Osteoblast (primary cell): ENCODE data around the gene ATP8A1. TPM values are rescaled to one million over a fixed set of nuclear protein-coding genes. Genes with fewer than 3 reads are reported as not detected.

Experiments used
- DNase-seq: peaks from one replicate; pipeline ENCODE4 v3.0.0; 2011; ENCODE audit warnings: low spot score, mixed read lengths; ENCODE audit not compliant: insufficient read length; ENCODE audit errors: missing footprints
- H2AFZ ChIP-seq: 2 replicates; pipeline ENCODE4 v1.6.0; 2011; ENCODE audit warnings: mild to moderate bottlenecking, low read length
- H3K27ac ChIP-seq: 2 replicates; pipeline ENCODE4 v1.5.1; 2011; ENCODE audit warnings: mild to moderate bottlenecking, low read depth, low read length, moderate library complexity
- H3K27me3 ChIP-seq: 2 replicates; pipeline ENCODE4 v1.6.0; 2012; ENCODE audit warnings: mild to moderate bottlenecking, control low read depth, inconsistent platforms, low read length, moderate library complexity; ENCODE audit not compliant: insufficient read depth
- H3K36me3 ChIP-seq: 2 replicates; pipeline ENCODE4 v1.5.1; 2011; ENCODE audit warnings: mild to moderate bottlenecking, low read length, control low read depth, moderate library complexity; ENCODE audit not compliant: insufficient read depth
- H3K4me1 ChIP-seq: 2 replicates; pipeline ENCODE4 v1.5.1; 2011; ENCODE audit warnings: mild to moderate bottlenecking, low read length, control low read depth, moderate library complexity; ENCODE audit not compliant: insufficient read depth
- H3K4me2 ChIP-seq: 2 replicates; pipeline ENCODE4 v1.6.0; 2011; ENCODE audit warnings: mild to moderate bottlenecking, low read length; ENCODE audit not compliant: insufficient read depth
- H3K4me3 ChIP-seq: fragments of 200-600 bp; sonication (generic); 3 replicates; pipeline ENCODE4 v1.5.1; 2012; ENCODE audit warnings: mild to moderate bottlenecking, low read length, inconsistent platforms; ENCODE audit not compliant: insufficient read depth
- H3K79me2 ChIP-seq: 2 replicates; pipeline ENCODE4 v1.6.0; 2012; ENCODE audit warnings: mild to moderate bottlenecking, low read length, control low read depth, inconsistent platforms; ENCODE audit not compliant: insufficient read depth
- H3K9me3 ChIP-seq: 2 replicates; pipeline ENCODE4 v1.5.1; 2011; ENCODE audit warnings: low read depth, low read length, control low read depth
- H4K20me1 ChIP-seq: 2 replicates; pipeline ENCODE4 v1.6.0; 2012; ENCODE audit warnings: mild to moderate bottlenecking, low read length, control low read depth; ENCODE audit not compliant: insufficient read depth
- total RNA-seq: library from RNA; depleted of rRNA; stranded (reverse); fragments of >200 nt; gene quantifications from 2 replicates; pipeline ENCODE4 v1.2.3, GENCODE V29; 2012
- TF ChIP-seq, protein P1 (sequence below): IDR thresholded peaks from 2 replicates; pipeline ENCODE4 v1.5.1; 2011; ENCODE audit warnings: mild to moderate bottlenecking, low read depth, low read length, moderate library complexity; ENCODE audit errors: extremely low read depth

Gene ATP8A1
- total RNA-seq, 1 donor: 2.5 TPM

DNA sequence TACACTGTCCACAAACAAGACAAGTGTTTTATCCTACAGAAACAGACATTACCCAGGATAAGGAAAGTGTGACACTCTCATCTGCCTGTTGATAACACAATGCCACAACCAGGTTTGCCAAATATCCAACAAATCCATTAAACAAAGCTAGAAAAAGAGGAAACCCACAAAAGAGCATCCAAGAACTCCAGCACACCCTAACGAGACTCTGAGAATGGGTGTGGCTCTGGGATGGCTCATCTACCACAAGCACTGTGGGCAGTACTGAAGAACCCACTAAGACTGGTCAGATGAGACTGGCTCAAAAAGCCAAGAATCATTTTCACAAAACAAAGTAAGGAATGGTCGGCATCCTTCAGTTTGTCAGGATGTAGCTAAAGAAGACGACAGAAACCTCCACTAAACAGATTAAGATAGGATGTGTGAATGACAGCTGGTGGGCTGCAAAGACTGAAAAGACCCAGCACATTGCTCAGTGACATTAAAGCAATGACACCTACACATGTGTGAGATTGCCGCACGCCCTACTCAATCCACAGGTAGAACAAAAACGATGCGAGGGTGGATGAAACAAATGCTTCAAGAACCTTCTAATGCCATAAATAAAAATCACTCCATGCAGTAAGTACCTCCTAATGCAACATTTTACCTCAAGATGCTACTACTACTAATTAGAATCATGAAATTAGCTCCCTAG, 14.7 kb downstream of the ATP8A1 start:
- Histone ChIP-seq H3K4me2 (no peak overlapping the region), H3K27ac (no peak overlapping the region), H3K79me2 (no peaks in the 10 kb centered on the region), H3K4me1 (no peaks in the 10 kb centered on the region), H3K27me3 (no peaks in the 10 kb centered on the region), H3K4me3 (no peak overlapping the region), H3K36me3 (no peaks in the 10 kb centered on the region), H4K20me1 (no peaks in the 10 kb centered on the region), H2AFZ (no peak overlapping the region), H3K9me3 (no peaks in the 10 kb centered on the region)
- TF ChIP-seq, protein P1, sequence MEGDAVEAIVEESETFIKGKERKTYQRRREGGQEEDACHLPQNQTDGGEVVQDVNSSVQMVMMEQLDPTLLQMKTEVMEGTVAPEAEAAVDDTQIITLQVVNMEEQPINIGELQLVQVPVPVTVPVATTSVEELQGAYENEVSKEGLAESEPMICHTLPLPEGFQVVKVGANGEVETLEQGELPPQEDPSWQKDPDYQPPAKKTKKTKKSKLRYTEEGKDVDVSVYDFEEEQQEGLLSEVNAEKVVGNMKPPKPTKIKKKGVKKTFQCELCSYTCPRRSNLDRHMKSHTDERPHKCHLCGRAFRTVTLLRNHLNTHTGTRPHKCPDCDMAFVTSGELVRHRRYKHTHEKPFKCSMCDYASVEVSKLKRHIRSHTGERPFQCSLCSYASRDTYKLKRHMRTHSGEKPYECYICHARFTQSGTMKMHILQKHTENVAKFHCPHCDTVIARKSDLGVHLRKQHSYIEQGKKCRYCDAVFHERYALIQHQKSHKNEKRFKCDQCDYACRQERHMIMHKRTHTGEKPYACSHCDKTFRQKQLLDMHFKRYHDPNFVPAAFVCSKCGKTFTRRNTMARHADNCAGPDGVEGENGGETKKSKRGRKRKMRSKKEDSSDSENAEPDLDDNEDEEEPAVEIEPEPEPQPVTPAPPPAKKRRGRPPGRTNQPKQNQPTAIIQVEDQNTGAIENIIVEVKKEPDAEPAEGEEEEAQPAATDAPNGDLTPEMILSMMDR: no peak
- no peak for DNase-seq

DNA sequence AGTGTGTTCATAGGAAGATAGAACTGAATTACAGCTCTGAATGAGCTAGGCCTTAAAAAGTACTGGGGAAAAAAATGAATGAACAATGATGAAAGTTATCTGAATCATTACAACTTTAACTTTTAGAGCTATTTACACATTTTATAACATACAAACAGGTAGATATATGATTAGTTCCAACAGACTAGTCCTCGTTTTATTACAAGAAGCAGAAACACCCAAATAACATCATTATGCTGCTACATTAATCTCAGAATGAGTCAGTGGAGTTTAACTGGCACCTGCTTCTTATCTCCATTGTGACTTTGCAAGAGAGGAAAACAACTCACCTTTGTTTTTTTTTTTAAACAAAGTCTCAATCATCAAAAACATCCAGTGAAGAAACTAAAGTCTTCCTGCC, 15.2 kb downstream of the ATP8A1 start:
- Histone ChIP-seq H3K36me3 (no peaks in the 10 kb centered on the region), H3K4me3 (no peak overlapping the region), H3K4me1 (no peaks in the 10 kb centered on the region), H3K79me2 (no peaks in the 10 kb centered on the region), H4K20me1 (no peaks in the 10 kb centered on the region), H3K27me3 (no peaks in the 10 kb centered on the region), H2AFZ (no peak overlapping the region), H3K9me3 (no peaks in the 10 kb centered on the region), H3K4me2 (no peak overlapping the region), H3K27ac (no peak overlapping the region)
- DNase-seq: no peak
- TF ChIP-seq, protein P1: no peak

DNA sequence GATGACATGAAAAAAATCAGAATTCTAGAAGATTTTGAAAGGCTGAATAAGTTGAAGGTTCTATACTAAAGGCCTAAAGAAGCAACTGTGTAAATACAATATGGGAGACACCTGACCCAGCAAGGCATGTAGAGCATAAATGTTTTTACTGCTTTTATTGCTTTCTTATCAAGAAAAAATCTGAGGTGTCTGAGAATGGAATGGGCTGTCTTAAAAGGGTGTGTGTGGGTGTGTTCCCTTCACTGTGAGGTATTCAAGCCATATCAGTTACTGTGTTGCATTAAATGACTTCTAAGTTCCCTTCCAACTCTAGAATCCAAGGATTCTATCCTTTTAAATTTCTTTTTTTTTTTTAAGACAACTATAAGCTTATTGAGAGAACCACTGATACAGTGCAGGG, 15.7 kb downstream of the ATP8A1 start:
- Histone ChIP-seq H3K4me1 (no peaks in the 10 kb centered on the region), H3K27ac (no peak overlapping the region)
- TF ChIP-seq, protein P1: no peak

DNA sequence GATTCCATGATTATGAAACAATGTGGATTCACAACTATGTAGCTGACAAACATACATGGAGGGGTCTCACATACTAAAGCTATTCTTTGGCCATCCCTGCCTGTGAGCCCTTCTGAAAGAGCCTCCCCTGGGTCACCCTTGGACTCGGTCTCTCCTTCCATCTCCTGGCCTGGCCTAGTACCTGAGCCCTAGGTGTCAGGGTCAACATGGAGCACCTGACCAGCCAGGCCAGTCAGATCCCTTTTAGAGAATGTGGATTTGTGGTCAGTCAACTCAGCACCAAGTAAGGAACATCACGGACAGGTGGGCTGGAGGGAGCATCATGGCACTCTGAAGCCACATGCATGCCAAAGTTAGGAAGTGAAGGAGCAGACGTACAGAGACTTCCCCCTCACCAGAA, 16.3 kb downstream of the ATP8A1 start:
- no peak overlapping the region for H3K27ac ChIP-seq
- TF ChIP-seq, protein P1: no peak

More for the DNA sequence above, 15.7 kb downstream of the ATP8A1 start:
- Histone ChIP-seq H2AFZ (no peak overlapping the region), H3K36me3 (no peaks in the 10 kb centered on the region), H3K4me2 (no peak overlapping the region), H3K4me3 (no peak overlapping the region), H3K9me3 (no peaks in the 10 kb centered on the region), H3K27me3 (no peaks in the 10 kb centered on the region), H4K20me1 (no peaks in the 10 kb centered on the region), H3K79me2 (no peaks in the 10 kb centered on the region)
- DNase-seq: no peak

More for the DNA sequence above, 16.3 kb downstream of the ATP8A1 start:
- no peak overlapping the region for H3K4me3 ChIP-seq
- H3K36me3 ChIP-seq: no peaks in the 10 kb centered on the region
- no peaks in the 10 kb centered on the region for H4K20me1 ChIP-seq
- DNase-seq: no peak
- H3K4me2 ChIP-seq: no peak overlapping the region
- no peaks in the 10 kb centered on the region for H3K79me2 ChIP-seq
- no peaks in the 10 kb centered on the region for H3K4me1 ChIP-seq
- no peak overlapping the region for H2AFZ ChIP-seq
- no peaks in the 10 kb centered on the region for H3K27me3 ChIP-seq
- H3K9me3 ChIP-seq: no peaks in the 10 kb centered on the region
